Activated CD4-positive, alpha-beta T cell treated with anti-CD3 and anti-CD28 coated beads, Interleukin-2, amount 50 U/mL, for 24 hours (primary cell): ENCODE data around the gene PPP2R2B.

Experiments
- DNase-seq, 2 donors: peaks; one replicate each; pipeline ENCODE4 v3.0.0-alpha.2; 2020; ENCODE audit warnings: low read depth in 1 of 2, low spot score in 1 of 2

Gene PPP2R2B

GRCh38 chr5:146888351-146888978 lies 9.9 kb upstream of the PPP2R2B start:
- DNase-seq = no peak

- DNase-seq = no peak
Observed at GRCh38 chr5:146884066-146884626, 5.6 kb upstream of the PPP2R2B start.

GRCh38 chr5:146883511-146883910 lies 5.0 kb upstream of the PPP2R2B start:
- DNase-seq = no peak

DNA sequence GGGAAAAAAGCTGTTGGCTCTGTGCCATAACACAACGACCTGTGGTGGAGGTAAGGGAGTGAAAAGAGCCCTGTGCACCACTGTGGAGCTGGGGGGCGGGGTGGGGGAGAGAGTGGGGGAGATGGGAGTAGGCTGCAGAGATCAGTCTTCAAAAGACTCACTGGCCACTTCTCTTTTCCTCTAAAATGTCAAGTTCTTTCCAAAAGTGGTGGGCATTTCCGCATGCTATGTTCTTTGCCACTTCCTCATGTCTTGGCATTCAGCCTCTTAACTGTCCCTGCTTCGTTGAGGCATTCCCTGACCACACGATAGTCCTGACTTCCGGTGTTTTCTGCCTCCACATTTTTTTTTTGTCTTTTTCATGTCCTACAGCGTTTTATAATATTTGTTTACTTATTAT lies 2.4 kb upstream of the PPP2R2B start:
- no peak for DNase-seq

- peak in 1 of 2 donors; percentile 6 for DNase-seq
Observed at GRCh38 chr5:146877783-146878475, 628 bp downstream of the PPP2R2B start.

DNA sequence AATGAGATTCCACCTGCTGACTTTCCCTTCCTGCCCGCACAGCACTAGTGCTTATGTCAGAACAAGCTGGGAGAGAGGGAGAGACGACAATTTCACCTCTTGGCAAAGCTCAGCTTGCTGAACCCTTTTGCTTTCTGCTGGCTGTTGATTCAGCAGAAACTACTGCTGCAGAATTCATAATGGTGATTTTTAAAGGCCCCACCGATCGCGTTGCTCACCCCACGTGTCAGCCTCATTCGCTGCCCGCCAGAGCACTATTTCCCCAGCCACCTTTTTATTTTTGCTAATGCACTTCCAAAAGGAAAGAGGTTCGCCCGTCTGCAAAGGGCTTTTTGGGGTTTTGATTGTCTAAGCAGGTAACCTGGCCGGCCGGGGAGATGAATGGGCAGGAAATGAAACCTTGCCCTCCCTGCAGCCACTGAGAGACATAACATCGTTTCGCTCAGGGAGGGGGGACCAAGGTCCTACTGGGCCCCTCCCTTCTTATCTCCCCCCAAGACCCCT lies 1.3 kb downstream of the PPP2R2B start:
- DNase-seq = no peak

DNA sequence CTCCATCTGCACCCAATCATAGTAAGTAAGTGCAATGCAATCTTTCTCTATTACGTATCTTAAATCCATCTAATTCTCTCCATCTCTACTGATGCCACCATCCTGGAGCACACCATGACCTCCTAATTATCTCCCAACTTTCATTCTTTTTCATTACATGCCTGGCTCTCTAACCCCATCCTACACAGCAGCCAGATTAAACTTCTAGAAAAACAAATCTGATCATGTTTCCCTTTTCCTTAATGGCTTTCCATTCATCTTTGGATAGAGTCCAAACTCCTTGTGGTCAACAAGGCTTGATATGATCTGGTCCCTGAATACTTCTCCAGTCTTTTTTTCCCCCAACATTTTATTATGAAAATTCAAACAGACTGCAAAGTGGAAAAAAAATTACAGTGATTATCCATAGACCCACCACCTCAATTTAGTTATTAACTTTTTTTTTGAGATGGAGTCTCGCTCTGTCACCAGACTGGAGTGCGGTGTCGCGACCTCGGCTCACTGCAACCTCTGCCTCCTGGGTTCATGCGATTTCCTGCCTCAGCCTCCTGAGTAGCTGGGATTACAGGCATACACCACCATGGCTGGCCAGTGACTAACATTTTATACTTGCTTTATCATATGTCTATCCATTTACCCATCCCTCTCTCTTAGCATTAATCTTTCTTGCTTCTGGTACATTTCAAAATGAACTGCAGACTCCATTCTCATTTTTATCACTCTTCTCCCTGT lies 5.2 kb downstream of the PPP2R2B start:
- no peak for DNase-seq

DNA sequence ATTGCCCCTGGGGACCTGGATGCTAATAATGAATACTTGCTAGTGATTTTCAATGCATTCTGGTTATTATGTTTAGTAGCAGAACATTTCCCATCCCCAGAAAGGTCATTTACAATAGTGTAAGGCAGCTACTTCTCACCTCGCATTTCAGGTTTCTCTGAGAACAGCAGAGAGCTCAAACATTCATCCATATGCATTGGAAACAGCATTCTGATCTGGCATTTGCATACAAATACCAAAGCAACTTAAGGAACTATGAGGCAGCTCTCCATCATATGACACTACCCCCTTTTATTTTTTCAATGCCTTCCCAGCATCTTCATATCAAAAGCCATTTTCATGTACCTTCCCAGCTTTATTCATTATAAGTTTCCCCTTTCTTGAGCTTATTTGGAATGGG lies 6.4 kb downstream of the PPP2R2B start:
- no peak for DNase-seq

DNA sequence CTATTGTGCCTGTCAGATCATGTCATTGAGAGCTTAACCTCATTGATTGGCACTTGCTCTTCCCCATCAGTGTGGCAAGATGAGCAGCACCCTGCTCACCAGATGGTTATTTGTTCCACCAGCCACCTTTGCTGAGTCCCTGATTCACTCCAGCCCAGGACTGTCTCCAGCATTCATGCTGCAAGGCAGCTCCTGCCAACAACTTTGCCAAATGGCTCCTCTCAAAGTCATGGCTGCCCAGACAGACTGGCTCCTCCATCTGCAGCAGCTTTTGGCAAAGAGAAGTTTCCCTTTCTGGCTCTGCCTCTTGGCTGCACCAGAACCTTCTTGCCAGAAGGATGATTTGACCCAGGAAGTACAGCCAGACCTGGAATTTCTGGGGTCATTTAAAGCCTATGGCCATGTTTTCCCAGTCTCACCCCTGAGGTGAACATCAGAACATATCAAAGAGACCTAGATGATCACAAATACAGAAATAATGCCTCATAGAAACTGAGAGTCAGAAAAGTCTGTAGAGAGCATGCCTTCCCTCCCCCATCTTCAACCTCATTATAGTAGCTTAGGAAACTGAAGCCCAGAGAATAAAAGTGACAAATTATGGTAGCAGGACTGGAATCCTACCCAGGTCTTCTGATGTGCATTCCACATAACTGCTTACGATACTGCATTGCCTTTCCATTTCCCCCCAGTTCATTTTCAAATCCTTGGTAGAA lies 10.4 kb downstream of the PPP2R2B start:
- DNase-seq = no peak

- DNase-seq = no peak
Observed at GRCh38 chr5:146866263-146866662, 12.3 kb downstream of the PPP2R2B start.

- DNase-seq = no peak
Observed at GRCh38 chr5:146862641-146863040, 15.9 kb downstream of the PPP2R2B start.

- DNase-seq = no peak
Observed at GRCh38 chr5:146860213-146860893, 18.2 kb downstream of the PPP2R2B start.

DNA sequence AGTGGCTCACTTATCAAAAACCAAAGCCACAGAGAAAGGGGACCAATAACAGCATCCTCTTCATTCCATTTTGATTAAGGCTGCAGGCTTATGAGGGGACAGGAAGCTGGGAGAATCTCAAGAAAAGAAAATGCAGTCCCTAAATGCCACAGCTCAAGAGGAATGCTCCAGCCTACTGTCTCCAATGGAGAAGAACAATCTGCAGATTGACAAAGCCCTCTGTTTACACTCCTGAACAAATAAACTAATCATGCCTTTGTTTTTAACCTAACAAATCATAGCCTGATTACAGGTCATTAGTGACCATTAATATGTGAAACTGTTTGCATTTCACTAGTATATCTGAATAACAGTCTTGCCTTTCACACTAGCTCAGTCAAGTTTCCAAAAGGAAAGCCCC lies 26.5 kb downstream of the PPP2R2B start:
- no peak for DNase-seq

DNA sequence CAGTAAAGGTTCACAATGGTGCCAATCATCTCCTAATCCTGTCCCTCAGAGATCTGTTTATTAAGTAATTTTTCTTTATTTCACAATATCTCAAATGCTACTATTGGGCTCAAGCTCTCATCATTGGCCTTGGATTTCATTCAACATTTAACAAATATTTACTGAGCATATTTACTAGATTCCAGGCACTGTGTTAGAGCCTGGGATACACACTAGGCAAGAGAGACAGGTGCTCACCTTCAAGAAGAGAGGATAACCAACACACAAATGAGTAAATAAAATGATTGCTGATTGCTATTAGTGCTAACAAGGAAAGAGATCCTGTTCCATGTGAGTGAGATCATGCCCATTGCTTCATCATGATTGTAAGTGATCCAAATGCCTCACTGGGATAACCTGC lies 27.4 kb downstream of the PPP2R2B start:
- no peak for DNase-seq

- no peak for DNase-seq
Observed at GRCh38 chr5:146849694-146850303, 28.8 kb downstream of the PPP2R2B start.

GRCh38 chr5:146848133-146848532 lies 30.4 kb downstream of the PPP2R2B start:
- no peak for DNase-seq

GRCh38 chr5:146840016-146840415 lies 38.5 kb downstream of the PPP2R2B start:
- no peak for DNase-seq

- no peak for DNase-seq
Observed at GRCh38 chr5:146836226-146836842, 42.2 kb downstream of the PPP2R2B start.

GRCh38 chr5:146832985-146833732 lies 45.4 kb downstream of the PPP2R2B start:
- DNase-seq = no peak
